ENCODE measurements around the gene DENND1A. TPM values are rescaled to one million over a fixed set of nuclear protein-coding genes. Genes with fewer than 3 reads are reported as not detected.

Gene DENND1A
- total RNA-seq, 1 experiment from 2014 or later: 19.7 TPM

GRCh38 chr9:123368536-123369153, 561.3 kb downstream of the DENND1A start:
- H3K27me3 ChIP-seq (ENCODE audit: control insufficient read depth, insufficient read depth, low read length): no peaks in the 10 kb centered on the region
- in situ Hi-C loops (cut with HindIII; ENCODE audit: low pct_unique_long_range_greater_than_20kb, low sequenced_read_pairs): no loop called here
- ChIA-PET POLR2A (no interaction called here), CTCF (no interaction called here)
- no peak for TF ChIP-seq POLR2AphosphoS5 (IDR thresholded peaks at IDR 0.05; ENCODE audit: low read depth, low read length)
- intact Hi-C loops (cut with micrococcal nuclease; ENCODE audit: unreplicated experiment): no loop called here
- no TSS peak for BruUV-seq (replicated peaks)
- no peak overlapping the region for H3K4me3 ChIP-seq (ENCODE audit: low read depth in 2 of 2, low read length in 2 of 2)
- H3K4me1 ChIP-seq (ENCODE audit: control insufficient read depth, insufficient read depth, low read length): no peaks in the 10 kb centered on the region
- ATAC-seq: no peak
- H3K9me3 ChIP-seq (ENCODE audit: control insufficient read depth, insufficient read depth, low read depth, low read length): no peaks in the 10 kb centered on the region
- no peak for DNase-seq (ENCODE audit: low read depth, low spot score)
- no peak overlapping the region for H3K27ac ChIP-seq (ENCODE audit: low read length)
- no peaks in the 10 kb centered on the region for H3K36me3 ChIP-seq (ENCODE audit: control insufficient read depth, insufficient read depth, low read length)

DNA sequence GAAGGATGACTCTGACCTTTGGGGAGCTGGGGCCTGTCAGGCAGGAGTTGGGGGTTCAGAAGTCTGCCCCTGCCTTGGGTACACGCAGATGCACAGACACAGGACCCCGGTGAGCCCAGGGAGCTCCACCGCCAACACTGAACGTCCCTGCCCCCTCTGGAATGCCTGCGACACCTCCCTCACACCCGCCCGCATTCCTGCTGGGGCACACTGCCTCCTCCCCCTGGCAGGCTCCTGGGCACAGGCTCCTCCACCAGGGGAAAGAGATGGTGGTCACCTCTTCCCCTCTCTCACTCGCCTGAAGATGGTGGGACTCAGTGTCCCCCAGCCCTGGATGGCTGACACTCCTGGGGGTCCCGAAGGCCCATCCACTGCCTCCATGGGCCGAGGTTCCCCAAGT, 561.9 kb downstream of the DENND1A start:
- ChIA-PET CTCF (no interaction called here), POLR2A (no interaction called here)
- H3K27me3 ChIP-seq (ENCODE audit: control insufficient read depth, insufficient read depth, low read length): no peaks in the 10 kb centered on the region
- no peaks in the 10 kb centered on the region for H3K36me3 ChIP-seq (ENCODE audit: control insufficient read depth, insufficient read depth, low read length)
- no peaks in the 10 kb centered on the region for H3K4me1 ChIP-seq (ENCODE audit: control insufficient read depth, insufficient read depth, low read length)
- intact Hi-C loops (cut with micrococcal nuclease; ENCODE audit: unreplicated experiment): no loop called here
- ATAC-seq (no peak), DNase-seq (ENCODE audit: low read depth, low spot score) (no peak)
- TF ChIP-seq CTCF (IDR thresholded peaks at IDR 0.05): no peak
- TF ChIP-seq TCF7L2 (IDR thresholded peaks at IDR 0.05; ENCODE audit: low read depth, low read length): no peak
- in situ Hi-C loops (cut with HindIII; ENCODE audit: low pct_unique_long_range_greater_than_20kb, low sequenced_read_pairs): no loop called here
- H3K9me3 ChIP-seq (ENCODE audit: control insufficient read depth, insufficient read depth, low read depth, low read length): no peaks in the 10 kb centered on the region
- BruUV-seq (replicated peaks): no TSS peak
- no peak overlapping the region for H3K4me3 ChIP-seq (ENCODE audit: low read depth in 2 of 2, low read length in 2 of 2)
- no peak overlapping the region for H3K27ac ChIP-seq (ENCODE audit: low read length)

- no peak for DNase-seq (ENCODE audit: low read depth, low spot score)
- H3K4me1 ChIP-seq (ENCODE audit: control insufficient read depth, insufficient read depth, low read length): no peaks in the 10 kb centered on the region
- no peak overlapping the region for H3K4me3 ChIP-seq (ENCODE audit: low read depth in 2 of 2, low read length in 2 of 2)
- no peak for ATAC-seq
- no peak overlapping the region for H3K27ac ChIP-seq (ENCODE audit: low read length)
- in situ Hi-C loops (cut with HindIII; ENCODE audit: low pct_unique_long_range_greater_than_20kb, low sequenced_read_pairs) (no loop called here), intact Hi-C loops (cut with micrococcal nuclease; ENCODE audit: unreplicated experiment) (no loop called here)
- TF ChIP-seq POLR2AphosphoS5 (IDR thresholded peaks at IDR 0.05; ENCODE audit: low read depth, low read length) (no peak), TCF7L2 (IDR thresholded peaks at IDR 0.05; ENCODE audit: low read depth, low read length) (no peak), CTCF (IDR thresholded peaks at IDR 0.05) (no peak)
- TF ChIP-seq, protein P1, sequence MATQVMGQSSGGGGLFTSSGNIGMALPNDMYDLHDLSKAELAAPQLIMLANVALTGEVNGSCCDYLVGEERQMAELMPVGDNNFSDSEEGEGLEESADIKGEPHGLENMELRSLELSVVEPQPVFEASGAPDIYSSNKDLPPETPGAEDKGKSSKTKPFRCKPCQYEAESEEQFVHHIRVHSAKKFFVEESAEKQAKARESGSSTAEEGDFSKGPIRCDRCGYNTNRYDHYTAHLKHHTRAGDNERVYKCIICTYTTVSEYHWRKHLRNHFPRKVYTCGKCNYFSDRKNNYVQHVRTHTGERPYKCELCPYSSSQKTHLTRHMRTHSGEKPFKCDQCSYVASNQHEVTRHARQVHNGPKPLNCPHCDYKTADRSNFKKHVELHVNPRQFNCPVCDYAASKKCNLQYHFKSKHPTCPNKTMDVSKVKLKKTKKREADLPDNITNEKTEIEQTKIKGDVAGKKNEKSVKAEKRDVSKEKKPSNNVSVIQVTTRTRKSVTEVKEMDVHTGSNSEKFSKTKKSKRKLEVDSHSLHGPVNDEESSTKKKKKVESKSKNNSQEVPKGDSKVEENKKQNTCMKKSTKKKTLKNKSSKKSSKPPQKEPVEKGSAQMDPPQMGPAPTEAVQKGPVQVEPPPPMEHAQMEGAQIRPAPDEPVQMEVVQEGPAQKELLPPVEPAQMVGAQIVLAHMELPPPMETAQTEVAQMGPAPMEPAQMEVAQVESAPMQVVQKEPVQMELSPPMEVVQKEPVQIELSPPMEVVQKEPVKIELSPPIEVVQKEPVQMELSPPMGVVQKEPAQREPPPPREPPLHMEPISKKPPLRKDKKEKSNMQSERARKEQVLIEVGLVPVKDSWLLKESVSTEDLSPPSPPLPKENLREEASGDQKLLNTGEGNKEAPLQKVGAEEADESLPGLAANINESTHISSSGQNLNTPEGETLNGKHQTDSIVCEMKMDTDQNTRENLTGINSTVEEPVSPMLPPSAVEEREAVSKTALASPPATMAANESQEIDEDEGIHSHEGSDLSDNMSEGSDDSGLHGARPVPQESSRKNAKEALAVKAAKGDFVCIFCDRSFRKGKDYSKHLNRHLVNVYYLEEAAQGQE (IDR thresholded peaks at IDR 0.05; ENCODE audit: insufficient read depth in 1 of 2, low read depth in 2 of 2, low read length in 1 of 2): no peak
- no peaks in the 10 kb centered on the region for H3K27me3 ChIP-seq (ENCODE audit: control insufficient read depth, insufficient read depth, low read length)
- H3K36me3 ChIP-seq (ENCODE audit: control insufficient read depth, insufficient read depth, low read length): no peaks in the 10 kb centered on the region
- CTCF ChIA-PET: no interaction called here
- POLR2A ChIA-PET: no interaction called here
- BruUV-seq (replicated peaks): no TSS peak
- no peaks in the 10 kb centered on the region for H3K9me3 ChIP-seq (ENCODE audit: control insufficient read depth, insufficient read depth, low read depth, low read length)
These were observed 563.9 kb downstream of the DENND1A start for GRCh38 chr9:123365881-123366528.
